H1 (cell line): Measurements from ENCODE around the gene FGD5. TPM values are rescaled to one million over a fixed set of nuclear protein-coding genes. Genes with fewer than 3 reads are reported as not detected.

Experiments used
- CTCF ChIA-PET: fragments of 300-600 bp; sonication (Branson Sonifier 250); formaldehyde crosslinking; loops from one replicate; lab custom pipeline; 2021; ENCODE audit not compliant: partially characterized antibody; lab: Charles Lee
- POLR2A ChIA-PET: fragments of 300-600 bp; sonication (Branson Sonifier 250); formaldehyde crosslinking; loops from one replicate; lab custom pipeline; 2021; ENCODE audit warnings: inconsistent platforms; ENCODE audit not compliant: partially characterized antibody; lab: Charles Lee
- DNase-seq, 2 experiments: peaks; one replicate each; pipeline versions ENCODE4 v3.0.0 to v3.0.0-alpha.2; 2010 to 2022; ENCODE audit warnings: low spot score in 2 of 2, low read depth in 1 of 2, mixed read lengths in 1 of 2
- FAIRE-seq: peaks from 2 replicates; lab custom pipeline; 2011; peaks lifted over from hg19 to GRCh38; lab: Jason Lieb, UNC
- H2AFZ ChIP-seq: 2 replicates; pipeline ENCODE4 v1.8.1; 2012; ENCODE audit warnings: low read length, inconsistent platforms
- H2AK5ac ChIP-seq: 2 replicates; pipeline ENCODE4 v1.6.1; 2013; ENCODE audit warnings: low read depth, low read length
- H2BK120ac ChIP-seq: replicated peaks from 2 replicates; pipeline ENCODE3; 2013; ENCODE audit warnings: low read depth, low read length, inconsistent platforms
- H2BK12ac ChIP-seq: 2 replicates; pipeline ENCODE4 v1.6.1; 2013; ENCODE audit warnings: low read depth, low read length
- H2BK15ac ChIP-seq: 2 replicates; pipeline ENCODE4 v1.6.1; 2013; ENCODE audit warnings: low read length
- H2BK20ac ChIP-seq: 2 replicates; pipeline ENCODE4 v1.6.1; 2013; ENCODE audit warnings: low read length
- H2BK5ac ChIP-seq: 2 replicates; pipeline ENCODE4 v1.6.1; 2013; ENCODE audit warnings: low read depth, low read length
- H3K14ac ChIP-seq: 2 replicates; pipeline ENCODE4 v1.6.1; 2013; ENCODE audit warnings: inconsistent platforms; ENCODE audit not compliant: insufficient read length
- H3K18ac ChIP-seq: 2 replicates; pipeline ENCODE4 v1.6.1; 2013; ENCODE audit warnings: low read length; ENCODE audit errors: extremely low read depth
- H3K23ac ChIP-seq: 2 replicates; pipeline ENCODE4 v1.6.1; 2013; ENCODE audit warnings: inconsistent platforms; ENCODE audit not compliant: insufficient read length
- H3K23me2 ChIP-seq: 2 replicates; pipeline ENCODE4 v1.6.1; 2013; ENCODE audit warnings: low read depth, low read length
- H3K27ac ChIP-seq: 2 replicates; pipeline ENCODE4 v1.6.1; 2011; ENCODE audit warnings: low read depth, low read length, inconsistent platforms
- H3K27me3 ChIP-seq, 4 experiments: replicated peaks in 1 of 4; 1 replicate in 1 of 4; 2 replicates in 3 of 4; pipeline versions ENCODE4 v1.6.1 to v1.8.1; 2011 to 2013; ENCODE audit warnings: low read length in 3 of 4, mild to moderate bottlenecking in 3 of 4, inconsistent platforms in 2 of 4, mixed read lengths in 2 of 4, moderate library complexity in 1 of 4; ENCODE audit not compliant: control insufficient read depth in 3 of 4, insufficient read depth in 3 of 4; ENCODE audit errors: extremely low read depth in 1 of 4
- H3K36me3 ChIP-seq, 4 experiments: 2 replicates each; pipeline versions ENCODE4 v1.6.1 to v1.8.1; 2011 to 2013; ENCODE audit warnings: mild to moderate bottlenecking in 4 of 4, low read length in 3 of 4, moderate library complexity in 2 of 4, control low read depth in 1 of 4, inconsistent platforms in 1 of 4; ENCODE audit not compliant: insufficient read depth in 4 of 4, control insufficient read depth in 2 of 4
- H3K4ac ChIP-seq: replicated peaks from 2 replicates; pipeline ENCODE3; 2013; ENCODE audit warnings: low read length, low read depth, mixed read lengths, inconsistent platforms; ENCODE audit not compliant: insufficient read length
- H3K4me1 ChIP-seq, 4 experiments: replicated peaks in 1 of 4; 1 replicate in 1 of 4; 2 replicates in 3 of 4; pipeline versions ENCODE4 v1.6.1 to v1.8.1; 2011 to 2013; ENCODE audit warnings: low read length in 3 of 4, inconsistent platforms in 2 of 4, mixed read lengths in 1 of 4; ENCODE audit not compliant: insufficient read depth in 4 of 4, control insufficient read depth in 3 of 4
- H3K4me2 ChIP-seq, 2 experiments: 2 replicates each; pipeline versions ENCODE4 v1.6.1 to v1.8.1; 2011 to 2013; ENCODE audit warnings: low read depth in 2 of 2, low read length in 2 of 2, control low read depth in 1 of 2, inconsistent platforms in 1 of 2, mild to moderate bottlenecking in 1 of 2; ENCODE audit not compliant: insufficient read depth in 1 of 2
- H3K4me3 ChIP-seq, 4 experiments: fragments of 200-600, 300-600 bp in 1 of 4; sonication (generic), shearing (Covaris generic), sonication (Bioruptor Twin) in 1 of 4; 2 replicates each; pipeline versions ENCODE4 v1.5.1 to v1.8.1; 2011 to 2016; ENCODE audit warnings: low read length in 4 of 4, low read depth in 3 of 4, control low read depth in 2 of 4, inconsistent platforms in 2 of 4, mild to moderate bottlenecking in 2 of 4, mixed read lengths in 1 of 4, moderate library complexity in 1 of 4; ENCODE audit not compliant: insufficient read depth in 2 of 4; ENCODE audit errors: extremely low read depth in 1 of 4
- H3K56ac ChIP-seq: replicated peaks from 2 replicates; pipeline ENCODE3; 2013; ENCODE audit warnings: low read depth, mild to moderate bottlenecking, mixed read lengths, low read length, inconsistent platforms; ENCODE audit not compliant: insufficient read length
- H3K79me1 ChIP-seq: 2 replicates; pipeline ENCODE4 v1.6.1; 2013; ENCODE audit warnings: low read depth, low read length, control low read depth
- H3K79me2 ChIP-seq, 2 experiments: 2 replicates each; pipeline versions ENCODE4 v1.6.1 to v1.8.1; 2012 to 2013; ENCODE audit warnings: low read length in 2 of 2, mild to moderate bottlenecking in 2 of 2, inconsistent platforms in 1 of 2; ENCODE audit not compliant: insufficient read depth in 2 of 2, control insufficient read depth in 1 of 2
- H3K9ac ChIP-seq, 4 experiments: replicated peaks in 1 of 4; 1 replicate in 1 of 4; 2 replicates in 3 of 4; pipeline versions ENCODE4 v1.6.1 to v1.8.1; 2011 to 2013; ENCODE audit warnings: low read depth in 3 of 4, low read length in 3 of 4, control low read depth in 2 of 4, mild to moderate bottlenecking in 2 of 4, moderate library complexity in 2 of 4, inconsistent platforms in 1 of 4; ENCODE audit errors: extremely low read depth in 1 of 4
- H3K9me3 ChIP-seq, 2 experiments: 2 replicates each; pipeline versions ENCODE4 v1.6.1 to v1.8.1; 2012 to 2013; ENCODE audit warnings: mild to moderate bottlenecking in 2 of 2, moderate library complexity in 2 of 2, control low read depth in 1 of 2, inconsistent platforms in 1 of 2, low read depth in 1 of 2, low read length in 1 of 2, mixed read lengths in 1 of 2; ENCODE audit not compliant: insufficient read depth in 2 of 2
- H4K20me1 ChIP-seq, 2 experiments: replicated peaks in 1 of 2; 2 replicates each; pipeline versions ENCODE3 to v1.8.1; 2011 to 2013; ENCODE audit warnings: inconsistent platforms in 2 of 2, low read length in 2 of 2, mild to moderate bottlenecking in 1 of 2; ENCODE audit not compliant: insufficient read depth in 2 of 2, control insufficient read depth in 1 of 2
- H4K5ac ChIP-seq: 2 replicates; pipeline ENCODE4 v1.6.1; 2013; ENCODE audit warnings: low read length, low read depth, mixed read lengths, inconsistent platforms; ENCODE audit not compliant: insufficient read length
- H4K8ac ChIP-seq: 2 replicates; pipeline ENCODE4 v1.8.0; 2013; ENCODE audit warnings: mild to moderate bottlenecking, moderate library complexity, low read length, inconsistent platforms; ENCODE audit not compliant: insufficient read depth; ENCODE audit errors: extremely low read depth
- H4K91ac ChIP-seq: replicated peaks from 2 replicates; pipeline ENCODE3; 2013; ENCODE audit warnings: low read length, mixed read lengths, inconsistent platforms; ENCODE audit not compliant: insufficient read length
- CTCF ChIP-seq, 3 experiments: IDR thresholded peaks; 1 replicate in 2 of 3; 2 replicates in 1 of 3; pipeline versions ENCODE4 v1.5.1 to v1.6.1; 2011; ENCODE audit warnings: low read length in 3 of 3, mild to moderate bottlenecking in 3 of 3, inconsistent platforms in 2 of 3, low read depth in 1 of 3, moderate library complexity in 1 of 3; ENCODE audit not compliant: insufficient read depth in 1 of 3; ENCODE audit errors: control extremely low read depth in 1 of 3
- FOSL1 ChIP-seq: IDR thresholded peaks from 2 replicates; pipeline ENCODE4 v1.6.1; 2011; ENCODE audit warnings: mild to moderate bottlenecking, low read depth, low read length, moderate library complexity; ENCODE audit not compliant: insufficient read depth
- HDAC2 ChIP-seq, 2 experiments: fragments of 300-600 bp in 1 of 2; sonication (generic) in 1 of 2; IDR thresholded peaks; 2 replicates each; pipeline ENCODE4 v1.6.1; 2011 to 2012; ENCODE audit warnings: low read depth in 2 of 2, low read length in 2 of 2, mild to moderate bottlenecking in 2 of 2, moderate library complexity in 2 of 2, borderline replicate concordance in 1 of 2, inconsistent platforms in 1 of 2
- KDM4A ChIP-seq: IDR thresholded peaks from one replicate; pipeline ENCODE4 v1.7.1; 2012; ENCODE audit warnings: low read depth, mild to moderate bottlenecking, moderate library complexity, low read length, inconsistent platforms; ENCODE audit not compliant: severe bottlenecking
- MAX ChIP-seq: IDR thresholded peaks from 2 replicates; pipeline ENCODE4 v1.6.1; 2012; ENCODE audit warnings: inconsistent platforms
- NRF1 ChIP-seq: IDR thresholded peaks from 2 replicates; pipeline ENCODE4 v1.6.1; 2011; ENCODE audit warnings: mild to moderate bottlenecking, low read depth, low read length, improper control_type of control experiment
- RXRA ChIP-seq: IDR thresholded peaks from 2 replicates; pipeline ENCODE4 v1.6.1; 2011; ENCODE audit warnings: low read depth, mild to moderate bottlenecking, low read length, moderate library complexity; ENCODE audit not compliant: insufficient read depth
- SP1 ChIP-seq: IDR thresholded peaks from 2 replicates; pipeline ENCODE4 v1.6.1; 2011; ENCODE audit warnings: low read depth, low read length
- ZNF274 ChIP-seq: IDR thresholded peaks from 2 replicates; pipeline ENCODE4 v1.7.0; 2012; ENCODE audit warnings: low read length, borderline replicate concordance; ENCODE audit errors: extremely low read depth
- WGBS, 2 experiments: shearing (Covaris generic) in 1 of 2; methylation state at CpG; one replicate each; pipeline versions ENCODE4 v1.1.6 to v1.1.7; 2013 to 2015; ENCODE audit warnings: low lambda C conversion rate in 2 of 2, mixed read lengths in 2 of 2, inconsistent platforms in 1 of 2, low coverage in 1 of 2, missing lambda C conversion rate in 1 of 2; ENCODE audit not compliant: insufficient replicate concordance in 2 of 2, insufficient coverage in 1 of 2, insufficient read length in 1 of 2; ENCODE audit errors: extremely low coverage in 1 of 2, missing lambda C conversion rate in 1 of 2; 5-methylcytosine and 5-hydroxymethylcytosine counted together
- polyA plus RNA-seq, 7 experiments: library from polyadenylated mRNA; depleted of rRNA in 3 of 7; stranded (reverse) in 5 of 7; unstranded in 2 of 7; fragments of >200 nt in 5 of 7; fragments of 200-250 nt in 2 of 7; gene quantifications; 1 replicate in 5 of 7; 2 replicates in 1 of 7; 4 replicates in 1 of 7; pipeline versions ENCODE4 v1.2.1 to v1.2.3, GENCODE V29; 2011 to 2013; ENCODE audit warnings: missing spikeins in 2 of 7, mixed read lengths in 2 of 7
- total RNA-seq: library from RNA; stranded (reverse); fragmentation: NEBNext Ultra II Directional; extraction: Animal tissue kit (Norgen Biotek cat#: 25700); gene quantifications from 2 replicates; pipeline ENCODE4 v1.2.1, GENCODE V29; 2021

The FGD5 gene
- total and polyA plus RNA-seq, 2 of the 8 experiments (the other 6 are each of a cell fraction or from before 2014, with no cell fraction given), result 4.7 to 14.3 TPM

GRCh38 chr3:14796403-14797077 is 22.2 kb upstream of the FGD5 start:
- H3K23ac ChIP-seq, result no peak overlapping the region
- ChIA-PET CTCF (interaction anchor here (1.3 to 12.7 kb wide), 7 partner anchors 8 to 123 kb away, joined by 3 to 308 read pairs (median 14); no protein-coding TSS in a partner anchor), POLR2A (interaction anchor here (1.4 kb wide), 1 partner anchor 19 kb away, joined by 3 read pairs; no protein-coding TSS in a partner anchor)
- H4K20me1 ChIP-seq, result no peaks in the 10 kb centered on the region
- H3K4me3 ChIP-seq, result no peak overlapping the region
- H2AK5ac ChIP-seq, result no peak overlapping the region
- H3K14ac ChIP-seq, result no peak overlapping the region
- peaks cover 0 to 8% (median 1%) of the 10 kb centered on the region in 4 experiments; a peak in 5 of 7 replicates for H3K4me1 ChIP-seq
- H2BK20ac ChIP-seq, result no peak overlapping the region
- H2BK15ac ChIP-seq, result no peak overlapping the region
- no peak overlapping the region for H3K27ac ChIP-seq
- H4K5ac ChIP-seq, result no peak overlapping the region
- WGBS, 2 experiments, result 85% methylated on average over 10 of the region's 14 CpGs; no CpG with 5 or more reads in 1 of the 2 experiments
- H3K79me1 ChIP-seq, result no peaks in the 10 kb centered on the region
- no peak for FAIRE-seq
- H2AFZ ChIP-seq, result no peak overlapping the region
- no peaks in the 10 kb centered on the region for H3K79me2 ChIP-seq
- H4K8ac ChIP-seq, result no peak overlapping the region
- no peak overlapping the region for H3K4me2 ChIP-seq
- H4K91ac ChIP-seq, result no peak overlapping the region
- no peak overlapping the region for H3K56ac ChIP-seq
- H3K4ac ChIP-seq, result no peak overlapping the region
- H3K27me3 ChIP-seq, result no peaks in the 10 kb centered on the region; a peak in 1 of 7 replicates
- H2BK120ac ChIP-seq, result no peak overlapping the region
- no peaks in the 10 kb centered on the region for H3K36me3 ChIP-seq
- no peaks in the 10 kb centered on the region for H3K23me2 ChIP-seq
- no peak overlapping the region for H2BK12ac ChIP-seq
- H3K9me3 ChIP-seq, result no peaks in the 10 kb centered on the region
- DNase-seq, result no peak
- H2BK5ac ChIP-seq, result no peak overlapping the region
- no peak overlapping the region; a peak in 1 of 7 replicates for H3K9ac ChIP-seq
- H3K18ac ChIP-seq, result no peak overlapping the region
- no peak for TF ChIP-seq KDM4A
- no peak for TF ChIP-seq HDAC2 (IDR thresholded peaks at IDR 0.05; ENCODE audit: borderline replicate concordance in 1 of 2, low read depth in 2 of 2, low read length in 2 of 2)
- no peak for TF ChIP-seq SP1
- TF ChIP-seq NRF1, result no peak
- no peak for TF ChIP-seq ZNF274
- TF ChIP-seq RXRA, result no peak
- TF ChIP-seq FOSL1, result no peak
- no peak for TF ChIP-seq MAX
- TF ChIP-seq CTCF (IDR thresholded peaks at IDR 0.05; ENCODE audit: control extremely low read depth in 1 of 3, insufficient read depth in 1 of 3, low read depth in 1 of 3, low read length in 3 of 3), result no peak
